NCI-H2227 (cell line): ENCODE measurements around the gene CFAP251.
"Not testable (repeated sequence)": the region's sequence is repeated elsewhere in the genome, so short reads cannot be mapped to it uniquely, and the experiment has no call there.

Source experiments
- DNase-seq: peaks from one replicate; lab custom pipeline; 2025; ENCODE audit not compliant: unreplicated experiment; lab: John Stamatoyannopoulos, UW

CFAP251 gene

DNA sequence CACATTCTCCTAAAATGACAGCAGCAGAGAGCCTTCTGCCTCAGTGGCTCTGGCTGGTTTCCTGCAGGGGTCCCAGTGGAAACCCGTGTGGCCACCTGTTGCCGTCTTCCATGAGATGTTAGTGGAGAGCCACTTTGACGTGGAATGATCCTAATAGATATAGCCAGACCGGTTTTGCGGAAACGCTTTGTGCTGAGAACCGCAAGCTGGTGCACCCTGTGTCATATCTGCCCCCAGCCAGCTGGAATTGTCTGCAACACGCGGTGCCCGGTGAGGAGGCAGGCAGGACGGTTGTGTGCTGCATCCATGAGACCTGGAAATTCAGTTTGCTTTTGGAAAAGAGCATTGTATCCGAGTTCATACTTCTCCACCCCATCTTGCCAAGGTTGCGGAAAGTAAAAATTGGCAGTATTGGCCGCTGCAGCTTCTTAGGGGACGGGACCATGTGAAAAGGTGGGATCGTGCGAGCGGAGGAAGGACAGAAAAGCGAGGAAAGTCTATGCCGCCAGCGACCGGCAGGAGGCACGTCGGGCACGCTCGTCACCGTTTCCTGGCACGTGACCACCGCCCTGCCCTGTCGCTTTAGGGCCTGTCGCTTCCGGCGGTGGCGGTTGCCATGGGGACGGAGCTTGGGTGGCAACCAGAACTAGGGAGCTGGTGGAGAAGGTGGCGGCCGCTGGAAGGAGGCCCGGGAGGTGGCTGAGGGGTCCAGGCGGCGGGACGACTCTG is at the start of gene CFAP251:
TSS of gene CFAP251 (plus strand) at position 643 of the 729 bp plus-strand sequence. CDS start 2,714 bp downstream, outside the sequence.
- peak; percentile 84 for DNase-seq

DNA sequence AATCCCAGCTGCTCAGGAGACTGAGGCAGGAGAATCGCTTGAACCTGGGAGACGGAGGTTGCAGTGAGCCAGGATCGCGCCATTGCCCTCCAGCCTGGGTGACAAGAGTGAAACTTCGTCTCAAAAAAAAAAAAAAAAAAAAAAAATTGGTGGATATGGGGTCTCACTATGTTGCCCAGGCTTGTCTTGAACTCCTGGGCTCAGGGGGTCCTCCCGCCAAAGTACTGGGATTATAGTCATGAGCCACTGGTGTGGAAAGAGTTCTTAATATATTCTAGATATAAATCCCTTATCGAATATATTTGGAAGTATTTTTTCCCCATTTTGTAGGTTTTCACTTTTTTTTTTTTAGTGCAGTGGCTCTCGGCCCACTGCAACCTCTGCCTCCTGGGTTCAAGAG is 49.2 kb upstream of the CFAP251 start:
- not testable (repeated sequence) for DNase-seq

- DNase-seq: no peak
Measured at GRCh38 chr12:121871467-121871866, 46.9 kb upstream of the CFAP251 start.

GRCh38 chr12:121872546-121873215 is 45.7 kb upstream of the CFAP251 start:
- DNase-seq: peak; percentile 34

DNA sequence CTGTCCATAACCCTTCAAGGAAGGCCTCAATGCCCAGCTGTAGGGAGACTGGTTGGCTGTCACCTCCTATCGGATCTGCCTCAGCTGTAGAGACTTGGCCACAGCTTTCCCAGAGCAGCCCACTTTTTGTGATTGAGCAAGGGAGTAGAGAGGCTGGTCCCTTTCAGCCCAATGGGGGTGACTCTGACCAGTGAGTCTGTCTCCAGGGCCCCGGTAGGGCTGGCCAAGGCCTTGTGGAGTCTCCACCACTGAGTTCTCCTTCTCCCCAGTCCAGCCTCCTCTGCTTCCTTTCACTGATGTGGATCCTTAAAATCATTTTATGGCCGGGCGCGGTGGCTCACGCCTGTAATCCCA is 45.2 kb upstream of the CFAP251 start:
- no peak for DNase-seq

DNA sequence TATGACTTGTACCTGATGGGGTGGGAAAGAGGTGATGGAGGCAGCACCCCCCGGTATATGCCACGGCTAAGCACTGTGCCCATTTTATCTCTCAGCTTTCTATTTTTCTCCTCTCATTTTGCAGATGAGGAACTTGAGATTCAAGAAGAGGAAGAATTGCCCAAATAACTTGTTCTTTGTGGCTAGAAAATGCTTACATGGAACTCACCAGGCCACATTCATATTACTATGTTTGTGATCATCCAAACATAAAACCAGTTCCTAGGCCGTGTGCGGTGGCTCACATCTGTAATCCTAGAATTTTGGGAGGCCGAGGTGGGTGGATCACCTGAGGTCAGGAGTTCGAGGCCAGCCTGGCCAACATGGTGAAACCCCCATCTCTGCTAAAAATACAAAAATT is 44.3 kb upstream of the CFAP251 start:
- no peak for DNase-seq

- DNase-seq: no peak
Measured at GRCh38 chr12:121875582-121875981, 42.8 kb upstream of the CFAP251 start.

DNA sequence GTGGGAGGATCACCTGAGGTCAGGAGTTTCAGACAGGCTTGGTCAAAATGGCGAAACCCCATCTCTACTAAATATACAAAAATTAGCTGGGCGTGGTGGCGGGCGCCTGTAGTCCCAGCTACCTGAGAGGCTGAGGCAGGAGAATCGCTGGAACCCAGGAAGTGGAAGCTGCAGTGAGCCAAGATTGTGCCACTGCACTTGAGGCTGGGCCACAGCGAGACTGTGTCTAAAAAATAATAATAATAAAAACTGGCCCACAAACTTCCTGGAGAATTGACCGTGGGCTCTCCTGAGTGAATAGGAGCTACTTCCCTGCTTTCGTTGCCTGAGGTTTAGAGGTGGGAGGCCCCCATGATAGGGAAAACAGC is 42.3 kb upstream of the CFAP251 start:
- DNase-seq: not testable (repeated sequence)

- DNase-seq: no peak
Measured at GRCh38 chr12:121883315-121883660, 35.1 kb upstream of the CFAP251 start.

- not testable (repeated sequence) for DNase-seq
Measured at GRCh38 chr12:121885129-121885528, 33.3 kb upstream of the CFAP251 start.

GRCh38 chr12:121888083-121888477 is 30.3 kb upstream of the CFAP251 start:
- no peak for DNase-seq

DNA sequence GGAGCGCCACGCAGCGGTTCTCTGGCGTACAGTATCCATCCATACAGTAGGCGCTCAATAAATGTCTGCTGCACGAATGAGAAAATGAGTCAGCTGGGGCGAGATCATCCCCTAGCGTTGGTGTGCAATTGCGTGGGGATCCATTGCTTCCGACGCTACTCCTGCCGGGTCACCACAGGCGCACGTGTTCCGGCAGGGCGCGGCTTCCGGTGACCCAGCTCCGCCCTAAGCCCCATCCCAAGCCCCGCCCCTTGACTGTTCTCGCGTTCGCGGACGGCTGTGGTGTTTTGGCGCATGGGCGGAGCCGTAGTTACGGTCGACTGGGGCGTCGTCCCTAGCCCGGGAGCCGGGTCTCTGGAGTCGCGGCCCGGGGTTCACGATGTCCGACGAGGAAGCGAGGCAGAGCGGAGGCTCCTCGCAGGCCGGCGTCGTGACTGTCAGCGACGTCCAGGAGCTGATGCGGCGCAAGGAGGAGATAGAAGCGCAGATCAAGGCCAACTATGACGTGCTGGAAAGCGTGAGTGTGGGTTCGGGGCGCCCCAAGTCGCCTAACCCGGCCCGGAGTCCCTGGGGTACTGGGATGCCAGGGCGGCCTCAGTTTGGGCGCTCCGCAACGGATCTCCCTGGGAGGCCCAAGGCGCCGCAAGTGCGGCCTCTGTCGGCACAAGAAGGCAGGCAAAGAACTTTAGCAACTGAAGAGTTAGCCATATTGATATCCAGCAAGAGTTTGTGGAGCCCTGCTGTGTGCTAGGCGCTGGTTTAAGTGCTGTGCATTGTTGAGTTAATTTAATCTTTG is 29.7 kb upstream of the CFAP251 start, which contains the start of gene PSMD9:
TSS of gene PSMD9 (plus strand) at position 313 of the 796 bp plus-strand sequence. CDS start at position 380, 67 bp downstream.
- DNase-seq: peak; percentile 98

- no peak for DNase-seq
Measured at GRCh38 chr12:121889274-121889624, 29.1 kb upstream of the CFAP251 start.

GRCh38 chr12:121889661-121890060 is 28.7 kb upstream of the CFAP251 start:
- not testable (repeated sequence) for DNase-seq

- no peak for DNase-seq
Measured at GRCh38 chr12:121892673-121893561, 25.5 kb upstream of the CFAP251 start.

GRCh38 chr12:121893961-121894460 is 24.4 kb upstream of the CFAP251 start:
- DNase-seq: peak; percentile 26

- DNase-seq: peak; percentile 72
Measured at GRCh38 chr12:121894633-121895032, 23.8 kb upstream of the CFAP251 start.

- no peak for DNase-seq
Measured at GRCh38 chr12:121898287-121898686, 20.1 kb upstream of the CFAP251 start.

DNA sequence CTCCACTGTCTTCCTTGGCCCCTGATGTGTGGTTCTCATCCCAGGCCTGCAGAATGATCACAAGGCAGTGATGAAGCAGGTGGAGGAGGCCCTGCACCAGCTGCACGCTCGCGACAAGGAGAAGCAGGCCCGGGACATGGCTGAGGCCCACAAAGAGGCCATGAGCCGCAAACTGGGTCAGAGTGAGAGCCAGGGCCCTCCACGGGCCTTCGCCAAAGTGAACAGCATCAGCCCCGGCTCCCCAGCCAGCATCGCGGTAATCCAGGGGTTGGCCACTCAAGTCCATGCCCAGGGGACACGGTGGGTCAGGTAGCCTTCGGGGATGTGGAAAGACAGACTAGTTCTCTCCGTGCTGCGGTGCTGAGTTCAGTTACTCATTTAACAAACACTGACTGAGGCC is 18.8 kb upstream of the CFAP251 start:
- DNase-seq: no peak

GRCh38 chr12:121903202-121903601 is 15.2 kb upstream of the CFAP251 start:
- DNase-seq: no peak

GRCh38 chr12:121905746-121906145 is 12.6 kb upstream of the CFAP251 start:
- no peak for DNase-seq
